ENCODE results near the gene SPNS3. TPM values are rescaled to one million over a fixed set of nuclear protein-coding genes. Genes with fewer than 3 reads are reported as not detected.

Gene SPNS3
- total RNA-seq, 1 donor from 2014 or later: 0.48 TPM

DNA sequence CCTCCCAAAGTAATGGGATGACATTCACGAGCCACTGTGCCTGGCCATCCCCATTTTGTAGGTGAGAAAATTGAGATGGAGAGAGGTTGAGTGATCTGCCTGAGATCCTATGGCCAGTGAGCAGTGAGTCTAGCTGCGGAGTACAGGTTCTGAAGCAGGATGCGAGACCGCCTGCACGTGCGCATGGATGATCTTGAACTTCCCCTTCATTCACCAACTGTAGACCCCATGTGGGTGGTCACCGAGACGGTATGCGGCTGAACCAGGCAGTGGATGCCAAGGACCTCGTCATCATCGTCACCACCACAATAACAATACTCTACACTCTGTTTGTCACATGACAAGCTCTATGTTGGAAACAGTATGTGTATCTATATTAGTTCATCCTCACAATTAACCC is 6.2 kb upstream of the SPNS3 start:
- ATAC-seq: no peak

DNA sequence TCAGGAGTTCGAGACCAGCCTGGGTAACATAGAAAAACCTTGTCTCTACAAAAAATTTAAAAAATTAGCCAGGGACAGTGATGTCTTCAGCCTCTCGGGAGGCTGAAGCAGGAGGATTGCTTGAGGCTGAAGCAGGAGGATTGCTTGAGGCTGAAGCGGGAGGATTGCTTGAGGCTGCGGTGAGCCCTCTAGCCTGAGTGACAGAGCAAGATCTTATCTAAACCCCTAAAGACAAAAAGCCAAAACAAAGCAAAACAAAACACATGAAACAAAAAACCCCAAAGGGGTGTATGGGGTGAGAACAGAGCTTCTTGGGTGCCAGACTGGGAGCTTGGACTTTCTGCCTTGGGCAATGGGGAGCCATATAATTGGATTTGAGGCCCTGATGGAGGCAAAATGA is 2.6 kb downstream of the SPNS3 start:
- ATAC-seq: no peak

DNA sequence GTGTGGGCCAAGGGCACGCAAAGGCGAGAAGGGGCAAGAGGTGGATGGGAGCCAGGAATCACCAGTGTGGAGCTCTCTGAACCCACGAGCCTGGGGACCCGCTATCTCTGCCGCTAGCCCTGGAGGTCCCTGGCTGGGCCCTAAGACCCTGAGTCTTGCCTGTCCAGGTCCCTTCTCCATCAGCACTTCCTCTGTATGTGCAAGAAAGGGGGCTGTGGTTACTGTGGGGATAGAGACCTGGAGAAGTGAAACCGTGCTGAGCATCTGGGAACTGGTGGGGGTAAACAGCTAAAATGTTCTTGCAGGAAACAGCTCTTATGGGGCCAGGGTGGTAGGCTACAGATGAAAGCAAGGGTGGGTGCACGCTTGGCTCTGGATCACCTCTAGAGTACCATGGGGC is 3.1 kb downstream of the SPNS3 start:
- no peak for ATAC-seq

DNA sequence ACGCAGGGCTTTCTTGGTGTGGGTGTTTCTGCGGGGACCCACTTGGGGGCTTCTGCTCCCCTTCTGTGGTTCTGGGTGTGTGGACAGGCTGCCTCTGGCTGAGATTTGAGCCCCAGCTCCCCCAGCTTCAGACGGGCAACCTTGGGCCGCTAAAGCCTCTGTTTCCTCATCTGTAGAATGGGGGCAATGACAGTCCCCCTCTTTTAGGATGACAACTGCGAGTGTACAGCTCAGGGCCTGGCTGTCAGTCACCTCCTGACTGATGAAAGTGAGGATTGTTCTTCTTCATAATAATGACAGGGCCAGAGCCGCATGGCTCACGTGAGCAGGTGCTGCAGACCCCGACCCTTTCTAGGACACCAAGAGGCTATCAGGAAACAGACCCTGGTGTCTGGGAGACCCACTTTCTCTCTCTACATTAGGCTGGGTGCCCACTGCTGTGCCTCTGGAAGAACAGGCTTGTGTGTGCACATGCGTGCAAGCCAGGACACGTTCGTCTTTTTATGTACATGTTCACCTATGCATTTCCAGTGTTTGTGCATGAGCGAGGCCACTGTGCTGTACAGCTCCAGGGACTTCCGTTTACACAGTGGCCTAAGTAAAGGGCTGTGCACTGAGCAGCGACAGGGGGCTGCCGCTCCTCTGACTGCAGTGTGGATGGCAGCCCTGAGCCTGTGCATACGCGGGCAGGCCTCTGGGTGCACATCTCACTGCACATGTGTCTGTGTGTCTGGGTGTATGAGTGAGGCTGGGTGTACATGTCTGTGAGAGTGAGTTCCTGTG is 4.6 kb downstream of the SPNS3 start:
- peak; percentile 30 for ATAC-seq

DNA sequence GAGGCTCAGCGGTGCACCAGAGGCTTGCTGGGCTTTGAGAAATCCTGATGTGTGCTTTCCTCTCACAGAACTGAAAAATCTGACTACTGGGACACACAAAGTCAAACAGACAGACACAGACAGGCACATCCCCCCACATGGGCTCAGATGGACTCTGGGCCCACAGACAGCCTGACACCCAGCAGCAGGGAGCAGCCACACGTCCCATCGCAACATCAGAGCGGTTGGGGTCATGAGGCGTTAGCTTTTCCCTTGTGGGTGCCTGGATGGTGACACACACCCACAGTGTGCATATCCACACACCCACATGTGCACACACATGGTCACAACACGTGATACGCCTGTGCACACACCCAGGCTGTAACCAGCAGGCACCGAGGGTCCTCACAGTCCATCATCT is 6.3 kb downstream of the SPNS3 start:
- peak; percentile 9 for ATAC-seq

DNA sequence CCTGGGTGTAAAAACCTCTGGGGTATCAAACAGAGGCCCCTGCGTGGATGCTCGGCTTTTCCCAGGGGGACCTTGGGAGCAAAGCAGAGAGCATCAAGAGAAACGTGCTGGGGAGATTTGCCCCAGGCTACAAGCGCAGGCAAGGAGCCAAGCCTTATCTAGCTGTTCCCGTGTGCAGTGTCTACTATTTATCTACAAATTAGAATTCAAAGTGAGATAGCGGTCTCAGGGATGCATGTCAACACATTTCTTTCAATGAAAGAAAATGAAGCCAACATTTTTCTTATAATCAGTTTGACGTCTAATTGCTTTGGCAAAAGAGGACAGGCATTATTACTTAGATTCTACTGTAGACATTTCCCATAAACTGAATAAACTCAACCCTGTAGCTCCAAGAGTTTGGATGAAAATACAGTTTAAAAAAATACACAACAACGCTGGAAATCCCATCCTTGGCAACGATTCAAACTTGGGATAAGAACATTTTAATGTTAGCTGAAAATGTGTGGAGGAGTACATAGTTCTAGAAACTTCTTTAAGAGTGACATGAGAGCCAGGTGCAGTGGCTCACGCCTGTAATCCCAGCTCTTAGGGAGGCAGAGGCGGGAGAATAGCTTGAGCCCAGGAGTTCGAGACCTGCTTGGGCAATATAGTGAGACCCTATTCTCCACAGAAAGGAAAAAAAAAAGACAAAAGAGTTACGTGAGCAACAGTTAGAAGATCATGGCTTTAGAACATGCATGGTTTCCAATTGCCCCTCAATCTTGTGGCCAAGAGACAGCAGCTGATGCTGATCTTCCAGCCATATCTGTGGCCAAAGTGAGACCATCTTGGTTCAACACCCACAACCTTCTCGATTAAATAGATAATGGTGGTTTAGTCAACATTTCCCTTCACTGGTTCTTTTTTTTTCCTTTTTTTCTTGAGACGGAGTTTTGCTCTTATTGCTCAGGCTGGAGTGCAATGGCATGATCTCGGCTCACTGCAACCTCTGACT is 7.2 kb downstream of the SPNS3 start:
- ATAC-seq: no peak

DNA sequence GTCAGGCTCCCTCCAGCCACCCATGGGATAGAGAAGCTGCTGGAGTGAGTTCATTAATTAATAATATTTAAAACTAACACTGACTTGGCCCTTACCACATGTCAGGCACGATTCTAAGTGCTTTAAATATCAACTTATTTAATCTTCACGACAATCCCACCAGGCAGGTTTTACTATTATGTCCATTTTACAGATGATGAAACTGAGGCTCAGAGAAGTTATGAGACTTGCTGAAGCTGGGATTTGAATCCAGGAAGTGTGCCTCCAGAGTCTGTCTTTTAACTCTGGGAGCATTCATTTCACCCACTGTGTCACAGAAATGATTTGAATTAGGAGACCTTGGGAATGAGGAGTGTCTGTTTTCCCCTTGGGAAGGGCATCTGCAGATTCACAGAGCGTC is 8.8 kb downstream of the SPNS3 start:
- no peak for ATAC-seq

DNA sequence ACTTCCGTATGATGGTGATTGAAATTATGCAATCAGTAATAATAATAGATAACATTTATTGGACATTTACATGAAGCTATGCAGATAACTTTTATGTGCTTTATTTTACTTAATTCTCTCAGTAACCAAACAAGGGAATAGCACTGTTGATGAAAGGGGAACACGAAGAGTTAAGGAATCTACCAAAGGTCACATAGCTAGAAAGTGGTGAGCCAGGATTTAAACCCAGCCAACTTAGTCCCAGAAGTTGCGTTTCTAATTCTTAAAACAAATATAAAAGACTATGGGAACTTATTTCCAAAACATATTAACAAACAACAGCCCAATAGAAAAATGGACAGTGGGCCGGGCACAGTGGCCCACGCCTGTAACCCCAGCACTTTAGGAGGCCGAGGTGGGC is 9.7 kb downstream of the SPNS3 start:
- no peak for ATAC-seq

DNA sequence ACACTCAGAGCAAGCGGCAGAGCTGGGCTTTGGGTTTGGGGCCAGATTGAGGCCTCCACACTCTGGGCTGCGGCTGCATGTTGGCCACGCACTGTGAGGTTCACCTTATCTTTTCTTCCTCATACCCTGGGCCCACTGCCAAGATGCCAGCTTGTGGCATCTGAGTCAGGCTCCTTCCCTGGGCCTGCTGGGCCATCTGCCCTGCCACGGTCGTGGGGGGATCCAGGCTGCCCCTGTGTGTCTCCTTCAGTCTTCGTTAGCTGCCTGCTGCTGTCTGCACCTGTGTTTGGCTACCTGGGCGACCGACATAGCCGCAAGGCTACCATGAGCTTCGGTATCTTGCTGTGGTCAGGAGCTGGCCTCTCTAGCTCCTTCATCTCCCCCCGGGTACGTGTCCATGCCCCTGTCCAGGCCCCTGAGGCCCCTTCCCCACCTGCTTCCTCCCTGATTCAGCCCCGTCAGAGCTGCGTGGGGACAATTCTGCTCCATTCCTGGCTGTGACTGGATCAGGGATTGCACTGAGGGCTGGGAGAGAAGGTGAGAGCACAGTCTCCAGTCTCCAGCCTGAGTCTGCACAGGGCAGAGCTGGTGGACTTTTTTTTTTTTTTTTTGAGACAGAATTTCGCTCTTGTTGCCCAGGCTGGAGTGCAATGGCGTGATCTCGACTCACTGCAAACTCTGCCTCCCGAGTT is 11.2 kb downstream of the SPNS3 start:
- ATAC-seq: no peak

DNA sequence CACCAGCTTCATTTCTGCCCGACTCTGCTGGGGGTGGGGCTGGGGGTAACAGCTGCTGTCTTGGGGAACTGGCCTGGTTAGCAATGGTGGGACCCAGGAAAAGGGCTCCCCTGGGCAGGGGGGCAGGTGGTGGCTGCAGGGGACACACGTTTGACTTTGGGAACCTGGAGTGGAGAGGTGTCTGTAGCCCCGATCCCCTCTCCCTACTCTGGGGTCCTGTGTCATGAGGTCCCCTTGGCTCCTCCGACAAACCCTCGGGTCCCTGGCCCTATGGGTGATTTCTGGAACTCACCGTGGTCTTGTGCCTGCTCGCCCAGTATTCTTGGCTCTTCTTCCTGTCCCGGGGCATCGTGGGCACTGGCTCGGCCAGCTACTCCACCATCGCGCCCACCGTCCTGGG is 12.0 kb downstream of the SPNS3 start:
- ATAC-seq: no peak

DNA sequence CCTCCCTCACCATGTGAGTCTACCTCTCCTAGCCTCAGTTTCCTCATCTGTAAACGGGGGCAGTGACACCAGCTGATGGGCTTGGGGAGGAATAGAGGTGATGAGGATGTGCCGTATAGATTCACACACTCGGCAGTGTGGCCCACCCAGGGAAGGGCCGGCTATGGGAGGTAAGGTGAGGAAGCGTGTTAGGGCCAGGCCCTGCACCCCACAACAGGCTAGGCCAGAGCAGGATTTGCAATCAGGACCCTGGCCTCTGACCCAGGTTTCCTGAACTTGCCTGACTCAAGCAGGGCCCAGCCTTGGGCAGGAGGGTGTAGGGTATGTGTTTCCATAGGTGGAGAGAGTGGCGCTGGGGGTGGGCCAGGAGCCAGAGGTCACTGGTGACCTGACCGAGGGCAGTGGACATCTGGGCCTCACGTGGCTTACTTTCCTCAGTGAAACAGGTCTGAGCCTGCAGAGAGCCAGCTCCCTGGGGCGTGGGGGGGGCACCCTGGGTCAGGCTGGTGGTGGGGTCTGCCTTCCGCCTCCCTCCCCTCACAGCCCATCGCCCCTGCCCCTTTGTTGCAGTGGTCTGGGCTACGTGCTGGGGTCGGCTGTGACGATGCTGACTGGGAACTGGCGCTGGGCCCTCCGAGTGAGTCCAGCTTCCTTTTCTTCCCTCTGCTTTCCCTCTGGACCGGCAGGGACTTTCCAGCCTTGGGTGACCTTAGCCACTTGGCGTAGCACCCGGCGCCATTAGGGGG is 12.8 kb downstream of the SPNS3 start:
- ATAC-seq: peak; percentile 18

DNA sequence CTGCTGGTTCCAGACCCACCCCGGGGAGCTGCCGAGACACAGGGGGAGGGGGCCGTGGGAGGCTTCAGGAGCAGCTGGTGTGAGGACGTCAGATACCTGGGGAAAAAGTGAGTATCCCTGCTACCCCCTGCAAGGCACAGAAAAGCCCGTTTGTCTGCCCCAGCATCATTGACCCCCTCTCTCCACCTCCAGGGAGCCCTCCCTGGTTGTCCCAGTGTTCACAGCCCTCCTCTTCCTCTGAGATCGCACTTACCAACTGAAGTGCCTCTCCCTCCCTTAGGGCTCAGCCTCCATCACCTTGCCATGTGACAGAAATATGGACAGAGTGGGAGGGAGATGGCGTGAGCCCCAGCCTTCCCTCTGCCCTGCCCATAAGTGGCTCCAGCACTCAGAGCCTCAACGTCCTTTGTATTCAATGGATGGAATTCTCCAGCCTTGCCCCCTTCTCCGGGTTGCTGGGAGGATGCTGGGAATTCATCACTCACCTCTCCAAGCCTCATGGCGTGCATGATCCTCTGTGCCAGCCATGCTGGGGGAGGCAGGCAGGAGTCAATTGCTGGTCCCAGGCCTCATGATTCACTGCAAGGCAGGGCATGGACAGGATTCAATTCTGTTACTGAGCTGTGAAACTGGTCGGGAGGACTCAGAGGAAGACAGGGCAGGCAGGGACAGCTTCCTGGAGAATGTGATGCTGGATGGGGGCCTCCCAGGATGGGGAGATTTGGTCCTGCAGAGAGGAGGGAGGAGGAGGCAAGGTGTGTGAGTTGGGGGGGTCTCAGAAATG is 14.6 kb downstream of the SPNS3 start:
- ATAC-seq: peak; percentile 42

DNA sequence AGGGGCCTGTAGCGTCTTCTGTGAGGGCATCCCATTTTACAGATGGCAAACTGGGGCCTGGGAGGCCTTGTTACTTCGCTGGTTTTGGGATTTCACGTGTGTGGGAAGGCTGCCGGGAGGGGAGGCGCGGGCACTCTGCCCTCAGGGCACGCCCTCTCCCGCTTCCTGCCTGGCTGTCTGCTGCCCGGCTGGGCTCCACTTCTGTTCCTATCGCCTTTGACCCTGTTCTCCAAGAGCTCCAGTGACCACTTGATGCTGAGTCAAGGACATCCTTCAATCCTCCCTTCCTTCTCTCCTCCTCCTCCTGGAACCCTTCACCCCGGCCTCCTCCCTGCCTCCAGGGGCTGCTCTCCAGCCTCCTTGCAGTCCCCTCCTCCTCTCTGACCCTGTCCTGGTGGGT is 16.0 kb downstream of the SPNS3 start:
- no peak for ATAC-seq

DNA sequence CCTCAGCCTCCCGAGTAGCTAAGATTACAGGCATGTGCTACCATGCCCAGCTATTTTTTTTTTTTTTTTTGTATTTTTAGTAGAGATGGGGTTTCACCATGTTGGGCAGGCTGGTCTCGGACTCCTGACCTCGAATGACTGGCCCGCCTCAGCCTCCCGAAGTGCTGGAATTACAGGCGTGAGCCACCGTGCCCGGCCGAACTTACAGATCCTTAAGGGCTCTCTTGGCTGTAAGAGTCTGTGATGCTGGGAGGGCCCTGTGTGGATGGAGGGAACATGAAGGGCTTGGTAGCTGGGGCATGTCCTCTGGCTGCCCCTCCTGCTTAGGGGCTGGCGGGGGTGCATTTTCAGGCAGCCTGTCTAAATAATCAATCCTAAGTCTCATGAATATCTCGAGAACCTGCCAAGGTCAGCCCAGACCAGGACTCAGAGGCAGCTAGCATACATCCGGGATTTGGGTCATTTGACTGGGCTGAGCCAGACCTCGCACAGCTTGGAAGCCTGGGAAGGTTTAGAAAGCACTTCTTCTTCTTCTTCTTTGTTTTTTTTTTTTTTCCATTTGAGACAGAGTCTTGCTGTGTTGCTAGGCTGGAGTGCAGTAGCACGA is 17.1 kb downstream of the SPNS3 start:
- ATAC-seq: no peak

DNA sequence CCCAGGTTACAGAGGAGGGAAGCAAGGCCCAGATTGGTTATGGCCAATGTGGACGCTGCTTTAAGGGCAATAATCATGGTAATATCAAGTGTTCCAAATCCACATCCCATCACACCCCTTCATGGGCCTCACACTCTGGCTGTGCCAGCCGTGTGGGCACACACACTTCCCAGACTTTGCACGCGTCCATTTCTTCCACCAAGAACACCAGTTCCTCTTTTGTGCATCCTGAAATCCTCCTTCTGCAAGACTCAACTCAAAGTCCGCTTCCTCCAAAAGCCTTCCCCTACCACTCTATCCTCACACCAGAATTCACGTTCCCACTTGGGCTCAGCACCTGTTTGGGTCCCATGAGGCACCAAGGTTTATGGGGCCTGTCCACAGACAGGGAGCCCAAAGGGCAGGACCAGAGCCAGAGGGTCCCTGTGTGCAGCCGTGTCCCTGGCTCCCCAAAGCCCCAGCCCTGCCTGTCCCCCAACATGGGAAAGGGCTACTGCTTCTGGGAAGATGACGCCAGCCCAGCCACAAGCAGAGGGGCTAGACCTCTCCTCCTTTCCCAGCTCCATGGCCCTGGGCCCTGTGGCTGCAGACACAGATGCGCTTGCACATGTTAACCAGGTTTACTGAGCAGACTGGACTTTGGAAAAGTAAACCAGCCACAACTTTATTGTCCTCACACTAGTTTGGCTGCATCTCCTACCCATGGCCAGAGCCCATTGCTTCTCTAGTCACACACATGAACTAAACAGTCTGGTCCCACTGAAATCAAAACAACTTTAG is 20.3 kb downstream of the SPNS3 start:
- ATAC-seq: no peak

DNA sequence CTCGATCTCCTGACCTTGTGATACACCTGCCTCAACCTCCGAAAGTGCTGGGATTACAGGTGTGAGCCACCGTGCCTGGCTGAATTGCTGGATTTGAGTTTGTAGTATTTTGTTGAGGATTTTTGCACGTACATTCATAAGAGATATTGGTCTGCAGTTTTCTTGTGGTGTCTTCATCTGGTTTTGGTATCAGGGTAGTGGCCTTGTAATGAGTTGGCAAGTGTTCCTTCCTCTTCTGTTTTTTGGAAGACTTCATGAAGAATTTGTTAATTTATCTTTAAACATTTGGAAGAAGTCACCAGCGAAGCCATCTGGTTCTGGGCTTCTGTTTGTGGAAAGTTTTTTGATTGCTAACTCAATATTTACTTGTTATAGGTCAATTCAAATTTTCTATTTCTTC is 26.9 kb downstream of the SPNS3 start:
- no peak for ATAC-seq

DNA sequence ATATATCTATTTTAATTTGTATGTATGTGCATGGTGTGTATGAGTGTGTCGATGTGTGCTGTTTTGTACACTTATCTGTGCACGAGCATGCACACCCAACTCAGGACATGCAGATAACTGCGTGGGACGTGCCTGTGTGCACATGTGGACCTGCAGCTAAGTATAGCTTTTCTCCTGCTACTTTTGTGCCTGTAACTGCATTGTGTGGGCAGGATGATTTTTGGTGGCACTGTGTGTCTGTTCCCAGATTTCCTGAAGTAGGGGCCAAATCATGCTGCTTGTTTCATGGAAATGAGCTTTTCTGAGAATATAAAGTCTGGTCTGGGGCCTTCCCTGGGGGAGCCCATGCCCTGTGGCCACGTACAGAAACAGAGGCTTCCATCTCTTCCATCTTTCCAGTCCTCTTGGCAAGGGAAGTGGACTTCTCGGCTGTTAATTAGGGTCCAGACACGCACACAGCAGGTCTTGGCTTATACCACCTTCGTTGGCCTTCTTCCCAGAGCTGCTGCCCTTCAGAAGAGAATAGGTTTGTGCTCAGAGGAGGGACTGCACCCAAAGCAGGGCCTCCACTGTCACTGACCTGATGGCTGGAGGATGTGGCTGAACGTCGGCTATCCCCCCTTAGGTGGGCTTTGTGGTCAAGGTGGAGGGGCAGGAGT is 30.2 kb downstream of the SPNS3 start:
- ATAC-seq: peak; percentile 13

DNA sequence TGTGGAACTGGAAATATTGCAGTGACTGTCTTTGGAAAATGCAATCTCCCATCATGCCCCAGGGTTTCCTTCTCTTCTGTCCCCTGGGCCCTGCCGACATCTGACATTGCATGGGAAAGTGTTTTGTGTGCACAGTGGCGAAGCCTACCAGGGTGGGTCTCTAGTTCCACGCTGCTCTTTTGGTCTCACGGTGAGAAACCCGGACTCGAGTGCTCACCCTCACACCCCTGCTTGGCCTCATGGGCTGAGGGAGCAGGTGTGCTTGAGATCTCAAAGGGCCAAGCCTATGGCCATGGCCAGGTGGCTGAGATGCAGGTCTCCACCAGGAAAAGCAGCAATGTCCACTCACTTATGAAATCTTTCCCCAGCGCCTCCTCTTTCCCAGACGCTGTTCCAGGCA is 32.0 kb downstream of the SPNS3 start:
- peak; percentile 22 for ATAC-seq

DNA sequence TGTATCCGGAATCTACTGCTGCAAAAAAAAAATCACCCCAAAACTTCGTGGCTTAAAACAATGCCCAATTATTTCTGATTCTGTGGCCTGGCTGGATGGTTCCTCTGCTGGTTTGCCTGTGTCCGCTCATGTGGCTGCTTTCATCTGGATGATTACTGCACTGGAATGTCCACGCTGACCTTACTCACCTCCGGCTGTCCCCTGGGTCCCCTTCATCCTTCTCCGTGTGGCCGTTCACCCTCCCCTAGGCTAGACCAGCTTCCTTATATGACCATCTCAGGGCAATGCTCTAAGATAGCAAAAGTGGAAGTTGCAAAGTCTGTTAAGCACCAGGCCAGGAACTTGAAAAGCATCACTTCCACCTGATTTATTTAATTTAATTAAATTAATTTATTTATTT is 33.5 kb downstream of the SPNS3 start:
- no peak for ATAC-seq

DNA sequence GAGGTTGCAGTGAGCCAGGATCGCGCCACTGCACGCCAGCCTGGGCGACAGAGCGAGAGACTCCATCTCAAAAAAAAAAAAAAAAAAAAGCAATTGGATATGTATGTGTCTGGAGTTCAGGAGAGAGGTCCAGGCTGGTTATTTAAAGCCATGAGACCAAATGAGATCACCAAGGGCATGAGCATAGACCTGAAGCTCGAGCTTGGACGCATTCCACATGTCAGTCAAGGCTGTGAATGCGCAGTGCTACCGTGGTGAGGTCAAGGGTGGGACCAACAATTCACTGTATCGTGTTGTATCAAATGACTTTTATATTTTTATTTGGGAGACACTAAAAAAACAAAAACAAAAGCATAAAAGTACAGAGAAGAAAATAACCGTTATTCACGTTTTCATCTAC is 35.8 kb downstream of the SPNS3 start:
- ATAC-seq: no peak
